Measurements from ENCODE around the gene RNASE2. TPM values are rescaled to one million over a fixed set of nuclear protein-coding genes. Genes with fewer than 3 reads are reported as not detected.
"Not testable (repeated sequence)": the region's sequence is repeated elsewhere in the genome, so short reads cannot be mapped to it uniquely, and the experiment has no call there.

RNASE2 gene
- total RNA-seq, 1 donor from 2014 or later = 8.7 TPM

- DNase-seq (ENCODE audit: low spot score) = no peak
These were observed 27.5 kb downstream of the RNASE2 start for GRCh38 chr14:20982646-20983369.

GRCh38 chr14:20985650-20986049 lies 30.4 kb downstream of the RNASE2 start:
- not testable (repeated sequence) for DNase-seq (ENCODE audit: low spot score)

- DNase-seq (ENCODE audit: low spot score) = no peak
These were observed 31.5 kb downstream of the RNASE2 start for GRCh38 chr14:20986811-20987210.

- no peak for DNase-seq (ENCODE audit: low spot score)
These were observed 33.6 kb downstream of the RNASE2 start for GRCh38 chr14:20988717-20989470.

- DNase-seq (ENCODE audit: low spot score) = no peak
These were observed 34.1 kb downstream of the RNASE2 start for GRCh38 chr14:20989471-20989786.

GRCh38 chr14:20989787-20990600 lies 34.7 kb downstream of the RNASE2 start, which contains the start of gene METTL17:
Gene METTL17 (plus strand): TSS chr14:20989980. CDS start chr14:20990003, 23 bp downstream.
- peak; percentile 92 for DNase-seq (ENCODE audit: low spot score)

GRCh38 chr14:20996521-20996920 lies 41.2 kb downstream of the RNASE2 start:
- no peak for DNase-seq (ENCODE audit: low spot score)

GRCh38 chr14:20997115-20997514 lies 41.8 kb downstream of the RNASE2 start:
- no peak for DNase-seq (ENCODE audit: low spot score)

GRCh38 chr14:20997564-20997963 lies 42.3 kb downstream of the RNASE2 start:
- no peak for DNase-seq (ENCODE audit: low spot score)

GRCh38 chr14:20998139-20998538 lies 42.9 kb downstream of the RNASE2 start:
- no peak for DNase-seq (ENCODE audit: low spot score)

- no peak for DNase-seq (ENCODE audit: low spot score)
These were observed 43.5 kb downstream of the RNASE2 start, which contains the start of gene SLC39A2 for GRCh38 chr14:20998674-20999366. Gene SLC39A2 (plus strand): TSS chr14:20999293. CDS start chr14:20999447, 154 bp downstream.

- DNase-seq (ENCODE audit: low spot score) = no peak
These were observed 44.3 kb downstream of the RNASE2 start for GRCh38 chr14:20999591-20999990.

GRCh38 chr14:21001218-21001617 lies 45.9 kb downstream of the RNASE2 start:
- DNase-seq (ENCODE audit: low spot score) = no peak

GRCh38 chr14:21003788-21004346 lies 48.6 kb downstream of the RNASE2 start:
- DNase-seq (ENCODE audit: low spot score) = no peak

Other genes starting within 250 kb of the RNASE2 start
- not detected for gene EDDM3A, start 209.6 kb upstream of the RNASE2 start, total RNA-seq
- not detected for gene EDDM3B, start 187.1 kb upstream of the RNASE2 start, total RNA-seq
- gene RNASE6, start 174.2 kb upstream of the RNASE2 start, total RNA-seq = 19.3 TPM
- gene RNASE1, start 152.6 kb upstream of the RNASE2 start, total RNA-seq = 641 TPM
- gene RNASE3, start 64.1 kb upstream of the RNASE2 start, total RNA-seq = 0.80 TPM
- 31.6 TPM for gene METTL17, start 34.5 kb downstream of the RNASE2 start, total RNA-seq
- gene SLC39A2, start 43.8 kb downstream of the RNASE2 start, total RNA-seq = not detected
- gene NDRG2, start 69.6 kb downstream of the RNASE2 start, total RNA-seq = 120 TPM
- gene TPPP2, start 74.7 kb downstream of the RNASE2 start, total RNA-seq = not detected
- not detected for gene RNASE13, start 79.3 kb downstream of the RNASE2 start, total RNA-seq
- gene RNASE7, start 86.9 kb downstream of the RNASE2 start, total RNA-seq = 0.39 TPM
- not detected for gene RNASE8, start 102.3 kb downstream of the RNASE2 start, total RNA-seq
- gene ARHGEF40, start 114.8 kb downstream of the RNASE2 start, total RNA-seq = 81.1 TPM
- gene ZNF219, start 143.2 kb downstream of the RNASE2 start, total RNA-seq = 80.6 TPM
- 2.2 TPM for gene TMEM253, start 145.6 kb downstream of the RNASE2 start, total RNA-seq
- gene OR5AU1, start 200.6 kb downstream of the RNASE2 start, total RNA-seq = not detected

All from mesenteric fat pad (tissue), 1 donor.